ENCODE data around the gene DYNC1I1.

GRCh38 chr7:96076350-96076707 is 304.0 kb downstream of the DYNC1I1 start:
- TF ChIP-seq CTCF (IDR thresholded peaks at IDR 0.05) (no peak), POLR2A (IDR thresholded peaks at IDR 0.05) (no peak)
